ENCODE results near the gene DCAF15.

Gene DCAF15

GRCh38 chr19:13929340-13929739 lies 23.0 kb upstream of the DCAF15 start:
- Histone ChIP-seq H3K9me3 (ENCODE audit: control insufficient read depth in 5 of 5, low read length in 5 of 5) (no peaks in the 10 kb centered on the region), H3K4me3 (ENCODE audit: low read depth in 1 of 5, low read length in 5 of 5) (no peak overlapping the region), H3K36me3 (ENCODE audit: control insufficient read depth in 5 of 5, insufficient read depth in 5 of 5, low read length in 5 of 5) (peaks cover 0 to 52% (median 37%) of the 10 kb centered on the region in 5 donors), H3K27ac (ENCODE audit: low read depth, low read length) (no peak overlapping the region), H3K27me3 (ENCODE audit: control insufficient read depth in 5 of 5, insufficient read depth in 4 of 5, low read length in 5 of 5) (peaks cover 0 to 8% (median 4%) of the 10 kb centered on the region in 5 donors), H3K9ac (ENCODE audit: low read length in 5 of 5) (no peak overlapping the region), H3K4me1 (ENCODE audit: control insufficient read depth in 5 of 5, insufficient read depth in 5 of 5, low read length in 5 of 5) (peaks cover 0 to 12% (median 10%) of the 10 kb centered on the region in 5 donors)

GRCh38 chr19:13929956-13930355 lies 22.4 kb upstream of the DCAF15 start:
- Histone ChIP-seq H3K9me3 (ENCODE audit: control insufficient read depth in 5 of 5, low read length in 5 of 5) (no peaks in the 10 kb centered on the region), H3K27ac (ENCODE audit: low read depth, low read length) (no peak overlapping the region), H3K36me3 (ENCODE audit: control insufficient read depth in 5 of 5, insufficient read depth in 5 of 5, low read length in 5 of 5) (peaks cover 0 to 47% (median 32%) of the 10 kb centered on the region in 5 donors), H3K9ac (ENCODE audit: low read length in 5 of 5) (no peak overlapping the region), H3K4me1 (ENCODE audit: control insufficient read depth in 5 of 5, insufficient read depth in 5 of 5, low read length in 5 of 5) (peaks cover 0 to 12% (median 10%) of the 10 kb centered on the region in 5 donors), H3K27me3 (ENCODE audit: control insufficient read depth in 5 of 5, insufficient read depth in 4 of 5, low read length in 5 of 5) (peaks cover 0 to 14% (median 6%) of the 10 kb centered on the region in 5 donors), H3K4me3 (ENCODE audit: low read depth in 1 of 5, low read length in 5 of 5) (no peak overlapping the region)

- H3K9me3 ChIP-seq (ENCODE audit: control insufficient read depth in 5 of 5, low read length in 5 of 5), result no peaks in the 10 kb centered on the region
- no peak overlapping the region for H3K4me3 ChIP-seq (ENCODE audit: low read depth in 1 of 5, low read length in 5 of 5)
- H3K27ac ChIP-seq (ENCODE audit: low read depth, low read length), result no peak overlapping the region
- no peak overlapping the region for H3K9ac ChIP-seq (ENCODE audit: low read length in 5 of 5)
- H3K4me1 ChIP-seq (ENCODE audit: control insufficient read depth in 5 of 5, insufficient read depth in 5 of 5, low read length in 5 of 5), result peaks cover 0 to 12% (median 10%) of the 10 kb centered on the region in 5 donors
- peaks cover 0 to 44% (median 30%) of the 10 kb centered on the region in 5 donors for H3K36me3 ChIP-seq (ENCODE audit: control insufficient read depth in 5 of 5, insufficient read depth in 5 of 5, low read length in 5 of 5)
- H3K27me3 ChIP-seq (ENCODE audit: control insufficient read depth in 5 of 5, insufficient read depth in 4 of 5, low read length in 5 of 5), result peaks cover 0 to 15% (median 6%) of the 10 kb centered on the region in 5 donors
Measured at GRCh38 chr19:13930402-13930801, 21.9 kb upstream of the DCAF15 start.

GRCh38 chr19:13931391-13932148 lies 20.7 kb upstream of the DCAF15 start:
- H3K36me3 ChIP-seq (ENCODE audit: control insufficient read depth in 5 of 5, insufficient read depth in 5 of 5, low read length in 5 of 5), result peaks cover 0 to 37% (median 28%) of the 10 kb centered on the region in 5 donors
- H3K9me3 ChIP-seq (ENCODE audit: control insufficient read depth in 5 of 5, low read length in 5 of 5), result no peaks in the 10 kb centered on the region
- H3K27ac ChIP-seq (ENCODE audit: low read depth, low read length), result no peak overlapping the region

GRCh38 chr19:13932149-13932637 lies 20.1 kb upstream of the DCAF15 start:
- H3K36me3 ChIP-seq (ENCODE audit: control insufficient read depth in 5 of 5, insufficient read depth in 5 of 5, low read length in 5 of 5), result peaks cover 0 to 31% (median 22%) of the 10 kb centered on the region in 5 donors
- H3K27me3 ChIP-seq (ENCODE audit: control insufficient read depth in 5 of 5, insufficient read depth in 4 of 5, low read length in 5 of 5), result peaks cover 0 to 21% (median 15%) of the 10 kb centered on the region in 5 donors
- peaks cover 0 to 1% (median 0%) of the 10 kb centered on the region in 5 donors for H3K4me1 ChIP-seq (ENCODE audit: control insufficient read depth in 5 of 5, insufficient read depth in 5 of 5, low read length in 5 of 5)
- H3K9me3 ChIP-seq (ENCODE audit: control insufficient read depth in 5 of 5, low read length in 5 of 5), result no peaks in the 10 kb centered on the region
- H3K4me3 ChIP-seq (ENCODE audit: low read depth in 1 of 5, low read length in 5 of 5), result no peak overlapping the region
- H3K27ac ChIP-seq (ENCODE audit: low read depth, low read length), result no peak overlapping the region
- no peak overlapping the region for H3K9ac ChIP-seq (ENCODE audit: low read length in 5 of 5)

More at GRCh38 chr19:13931391-13932148, 20.7 kb upstream of the DCAF15 start:
- Histone ChIP-seq H3K27me3 (ENCODE audit: control insufficient read depth in 5 of 5, insufficient read depth in 4 of 5, low read length in 5 of 5) (peaks cover 0 to 21% (median 15%) of the 10 kb centered on the region in 5 donors), H3K9ac (ENCODE audit: low read length in 5 of 5) (no peak overlapping the region), H3K4me3 (ENCODE audit: low read depth in 1 of 5, low read length in 5 of 5) (no peak overlapping the region), H3K4me1 (ENCODE audit: control insufficient read depth in 5 of 5, insufficient read depth in 5 of 5, low read length in 5 of 5) (peaks cover 0 to 7% (median 6%) of the 10 kb centered on the region in 5 donors)

- Histone ChIP-seq H3K36me3 (ENCODE audit: control insufficient read depth in 5 of 5, insufficient read depth in 5 of 5, low read length in 5 of 5) (peaks cover 0 to 26% (median 18%) of the 10 kb centered on the region in 5 donors), H3K4me1 (ENCODE audit: control insufficient read depth in 5 of 5, insufficient read depth in 5 of 5, low read length in 5 of 5) (peaks cover 0 to 6% (median 0%) of the 10 kb centered on the region in 5 donors), H3K27me3 (ENCODE audit: control insufficient read depth in 5 of 5, insufficient read depth in 4 of 5, low read length in 5 of 5) (peaks cover 4 to 29% (median 22%) of the 10 kb centered on the region in 5 donors), H3K9me3 (ENCODE audit: control insufficient read depth in 5 of 5, low read length in 5 of 5) (no peaks in the 10 kb centered on the region), H3K4me3 (ENCODE audit: low read depth in 1 of 5, low read length in 5 of 5) (no peak overlapping the region), H3K27ac (ENCODE audit: low read depth, low read length) (no peak overlapping the region), H3K9ac (ENCODE audit: low read length in 5 of 5) (no peak overlapping the region)
Measured at GRCh38 chr19:13932911-13933393, 19.4 kb upstream of the DCAF15 start.

- peaks cover 0 to 13% (median 0%) of the 10 kb centered on the region in 5 donors for H3K4me1 ChIP-seq (ENCODE audit: control insufficient read depth in 5 of 5, insufficient read depth in 5 of 5, low read length in 5 of 5)
- H3K27ac ChIP-seq (ENCODE audit: low read depth, low read length), result no peak overlapping the region
- H3K9me3 ChIP-seq (ENCODE audit: control insufficient read depth in 5 of 5, low read length in 5 of 5), result no peaks in the 10 kb centered on the region
- H3K4me3 ChIP-seq (ENCODE audit: low read depth in 1 of 5, low read length in 5 of 5), result no peak overlapping the region
- H3K36me3 ChIP-seq (ENCODE audit: control insufficient read depth in 5 of 5, insufficient read depth in 5 of 5, low read length in 5 of 5), result peaks cover 0 to 16% (median 13%) of the 10 kb centered on the region in 5 donors
- no peak overlapping the region for H3K9ac ChIP-seq (ENCODE audit: low read length in 5 of 5)
- peaks cover 5 to 33% (median 27%) of the 10 kb centered on the region in 5 donors for H3K27me3 ChIP-seq (ENCODE audit: control insufficient read depth in 5 of 5, insufficient read depth in 4 of 5, low read length in 5 of 5)
Measured at GRCh38 chr19:13934785-13935109, 17.6 kb upstream of the DCAF15 start.

GRCh38 chr19:13935765-13936510 lies 16.4 kb upstream of the DCAF15 start:
- no peak overlapping the region for H3K27ac ChIP-seq (ENCODE audit: low read depth, low read length)
- no peaks in the 10 kb centered on the region for H3K9me3 ChIP-seq (ENCODE audit: control insufficient read depth in 5 of 5, low read length in 5 of 5)
- no peak overlapping the region for H3K9ac ChIP-seq (ENCODE audit: low read length in 5 of 5)
- H3K36me3 ChIP-seq (ENCODE audit: control insufficient read depth in 5 of 5, insufficient read depth in 5 of 5, low read length in 5 of 5), result peaks cover 0 to 5% (median 5%) of the 10 kb centered on the region in 5 donors
- H3K27me3 ChIP-seq (ENCODE audit: control insufficient read depth in 5 of 5, insufficient read depth in 4 of 5, low read length in 5 of 5), result peaks cover 5 to 33% (median 27%) of the 10 kb centered on the region in 5 donors
- no peak overlapping the region for H3K4me3 ChIP-seq (ENCODE audit: low read depth in 1 of 5, low read length in 5 of 5)
- peaks cover 0 to 13% (median 0%) of the 10 kb centered on the region in 5 donors for H3K4me1 ChIP-seq (ENCODE audit: control insufficient read depth in 5 of 5, insufficient read depth in 5 of 5, low read length in 5 of 5)

- H3K4me3 ChIP-seq (ENCODE audit: low read depth in 1 of 5, low read length in 5 of 5), result no peak overlapping the region
Measured at GRCh38 chr19:13937479-13938300, 14.6 kb upstream of the DCAF15 start.

More at GRCh38 chr19:13937479-13938300, 14.6 kb upstream of the DCAF15 start:
- H3K9ac ChIP-seq (ENCODE audit: low read length in 5 of 5), result no peak overlapping the region
- H3K4me1 ChIP-seq (ENCODE audit: control insufficient read depth in 5 of 5, insufficient read depth in 5 of 5, low read length in 5 of 5), result peaks cover 0 to 13% (median 0%) of the 10 kb centered on the region in 5 donors
- H3K36me3 ChIP-seq (ENCODE audit: control insufficient read depth in 5 of 5, insufficient read depth in 5 of 5, low read length in 5 of 5), result no peaks in the 10 kb centered on the region
- no peak overlapping the region for H3K27ac ChIP-seq (ENCODE audit: low read depth, low read length)
- H3K27me3 ChIP-seq (ENCODE audit: control insufficient read depth in 5 of 5, insufficient read depth in 4 of 5, low read length in 5 of 5), result peaks cover 5 to 33% (median 27%) of the 10 kb centered on the region in 5 donors
- no peaks in the 10 kb centered on the region for H3K9me3 ChIP-seq (ENCODE audit: control insufficient read depth in 5 of 5, low read length in 5 of 5)

All from subcutaneous abdominal adipose tissue (tissue), 5 donors.